A549 treated with dexamethasone at 1 μM for 4 hours (cell line): ENCODE data around the gene NPPA. TPM values are rescaled to one million over a fixed set of nuclear protein-coding genes. Genes with fewer than 3 reads are reported as not detected.

Experiments
- total RNA-seq: library from RNA; stranded (reverse); fragments of 200-300 nt; extraction: Qiagen RNA extraction; gene quantifications from 5 replicates; pipeline ENCODE4 v1.2.3, GENCODE V29; 2022

NPPA gene
- total RNA-seq, result not detected in 5 replicates

DNA sequence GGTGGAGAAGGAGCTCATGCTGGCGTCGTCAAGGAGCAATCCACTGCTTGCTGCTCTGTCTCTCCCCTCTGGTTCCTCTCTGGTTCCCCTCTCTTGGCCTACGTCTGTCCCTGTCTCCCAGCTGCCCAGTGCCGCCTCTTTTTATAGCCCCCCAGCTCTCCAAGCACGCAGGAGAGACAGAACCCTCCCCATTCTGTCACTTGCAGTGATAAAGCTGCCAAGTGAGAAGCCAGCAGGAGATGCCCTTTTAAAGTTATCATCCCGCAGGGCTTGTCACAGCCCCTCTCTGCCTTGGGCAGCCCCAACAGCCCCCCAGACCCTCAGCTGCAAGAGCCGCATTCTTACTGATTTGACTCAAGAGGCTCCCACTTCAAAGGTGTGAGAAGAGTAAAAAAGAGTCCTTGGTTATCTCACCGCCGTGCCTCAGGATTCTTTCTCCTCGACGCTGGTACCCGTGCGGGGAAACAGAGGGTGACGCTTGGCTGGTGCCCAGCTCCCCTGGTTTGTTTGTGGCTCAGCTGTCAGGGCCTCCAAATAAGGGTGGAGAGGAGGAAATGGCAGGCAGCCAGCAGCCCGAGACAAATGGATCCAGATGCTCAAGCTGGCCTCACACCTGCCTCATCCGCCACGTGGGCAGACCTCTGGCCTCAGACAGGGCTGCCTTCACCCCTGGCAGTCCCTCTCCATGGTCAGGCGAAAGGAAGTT is at the start of gene NPPA:
TSS of gene NPPA (minus strand) at position 117 of the 706 bp plus-strand sequence. CDS start at position 18, 99 bp downstream.

DNA sequence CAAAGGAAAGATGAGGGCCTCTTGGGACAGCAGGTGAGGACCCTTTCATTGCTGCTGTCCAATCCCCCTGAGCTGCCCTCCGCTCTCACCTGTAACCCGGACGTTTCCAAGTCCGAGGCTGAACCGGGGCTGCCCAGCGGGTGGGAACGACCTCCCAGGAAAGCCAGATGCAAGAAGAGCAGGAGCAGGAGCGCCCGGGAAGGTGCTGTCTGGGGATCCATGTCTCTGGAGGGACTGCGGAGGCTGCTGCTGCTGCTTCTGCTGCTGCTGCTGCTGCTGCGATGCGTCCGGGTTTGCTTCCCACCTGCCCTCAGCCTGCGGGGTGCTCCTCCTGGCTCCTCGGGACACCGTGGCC is 11.0 kb upstream of the NPPA start, which contains the start of gene NPPB:
TSS of gene NPPB (minus strand) at position 333 of the 355 bp plus-strand sequence. CDS start at position 221, 112 bp downstream.

DNA sequence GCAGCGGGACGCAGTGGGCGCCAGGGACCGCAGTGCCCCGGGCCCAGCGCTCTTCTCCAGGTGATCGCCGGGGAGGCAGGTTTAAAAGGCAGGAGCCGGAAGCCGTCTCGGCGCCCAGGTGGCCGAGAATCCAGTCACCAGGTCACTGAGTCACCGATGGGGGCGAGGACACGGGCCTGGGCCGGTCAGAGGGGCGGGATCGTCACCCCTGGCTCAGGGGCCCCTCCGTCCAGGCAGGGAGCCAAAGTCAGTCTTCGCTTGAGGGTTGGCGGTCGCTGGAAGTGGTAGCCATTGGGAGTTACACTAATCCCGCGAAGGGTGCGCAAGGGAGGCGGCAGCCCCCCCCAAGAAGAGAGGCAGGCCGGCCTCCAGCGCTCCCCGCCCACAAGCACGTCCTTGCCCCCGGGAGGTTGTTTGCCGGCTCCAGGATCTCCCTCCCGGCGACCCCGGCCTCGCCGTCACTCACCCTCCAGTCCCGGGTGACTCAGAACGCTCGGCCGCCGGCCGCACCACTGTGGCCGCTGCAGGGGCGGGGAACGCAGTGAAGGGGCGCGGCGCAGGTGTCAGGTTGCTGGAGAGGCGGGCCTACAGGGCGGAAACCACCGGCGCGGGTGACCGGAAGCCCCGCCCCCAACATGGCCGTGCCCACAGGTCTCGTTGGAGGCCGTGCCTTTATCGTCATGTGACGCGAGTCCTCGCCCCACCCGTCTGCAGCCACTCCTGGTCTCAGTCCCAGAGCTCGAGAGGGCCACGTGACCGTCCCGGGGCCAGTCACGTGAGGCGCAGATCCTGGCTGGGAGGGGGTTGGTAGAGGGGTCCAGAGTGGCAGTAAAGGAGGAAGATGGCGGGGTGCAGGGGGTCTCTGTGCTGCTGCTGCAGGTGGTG is 41.9 kb downstream of the NPPA start, which contains the start of the genes CLCN6 and MTHFR:
TSS of gene CLCN6 (plus strand) at position 770 of the 885 bp plus-strand sequence. CDS start at position 842, 72 bp downstream.
TSS of gene MTHFR (minus strand) at position 543 of the 885 bp plus-strand sequence. CDS start 2,848 bp downstream, outside the sequence.

Other genes with a start within 250 kb of the NPPA start
- gene FBXO2, start 193.4 kb downstream of the NPPA start, total RNA-seq, result 6.7 to 10.4 TPM (median 7.6 TPM) in 5 replicates
- 11.4 to 17.0 TPM (median 16.4 TPM) in 5 replicates for gene FBXO44, start 192.9 kb downstream of the NPPA start, total RNA-seq
- gene FBXO6, start 183.6 kb downstream of the NPPA start, total RNA-seq, result 6.6 to 8.7 TPM (median 7.3 TPM) in 5 replicates
- gene MAD2L2, start 166.6 kb downstream of the NPPA start, total RNA-seq, result 39.7 to 47.2 TPM (median 45.9 TPM) in 5 replicates
- gene DRAXIN, start 156.1 kb downstream of the NPPA start, total RNA-seq, result 0.03 to 0.11 TPM (median 0.06 TPM) in 5 replicates
- 75.6 to 98.4 TPM (median 93.6 TPM) in 5 replicates for gene AGTRAP, start 111.6 kb downstream of the NPPA start, total RNA-seq
- not detected in 5 replicates for gene C1orf167, start 85.6 kb downstream of the NPPA start, total RNA-seq
- gene MTHFR, start 41.8 kb downstream of the NPPA start, total RNA-seq, result 3.9 to 5.6 TPM (median 4.6 TPM) in 5 replicates
- 3.7 to 6.4 TPM (median 5.5 TPM) in 5 replicates for gene CLCN6, start 41.6 kb downstream of the NPPA start, total RNA-seq
- not detected in 5 replicates for gene NPPB, start 11.2 kb upstream of the NPPA start, total RNA-seq
- 28.8 to 46.5 TPM (median 43.8 TPM) in 5 replicates for gene KIAA2013, start 78.6 kb upstream of the NPPA start, total RNA-seq
- gene PLOD1, start 86.9 kb upstream of the NPPA start, total RNA-seq, result 71.4 to 96.5 TPM (median 85.1 TPM) in 5 replicates
- 30.8 to 36.9 TPM (median 34.3 TPM) in 5 replicates for gene MFN2, start 132.7 kb upstream of the NPPA start, total RNA-seq
- gene MIIP, start 171.7 kb upstream of the NPPA start, total RNA-seq, result 10.9 to 14.3 TPM (median 13.5 TPM) in 5 replicates
- 0.08 to 0.13 TPM (median 0.12 TPM) in 5 replicates for gene TNFRSF8, start 215.5 kb upstream of the NPPA start, total RNA-seq